T-helper 2 cell treated with Interferon-gamma antibody and Interleukin-4, amounts not matched to agents 5 μg/mL and 100 μg/mL, for 36 hours (primary cell): ENCODE data around the gene EDIL3.

Experiments used
- DNase-seq: peaks from one replicate; pipeline ENCODE4 v3.0.0; 2021; ENCODE audit warnings: low spot score
- H3K27ac Mint-ChIP-seq: one replicate; pipeline ENCODE4 v1.8.0; 2021; ENCODE audit warnings: mild to moderate bottlenecking, mixed read lengths
- H3K27me3 Mint-ChIP-seq: one replicate; pipeline ENCODE4 v1.8.0; 2021; ENCODE audit warnings: low read depth, mixed read lengths
- H3K36me3 Mint-ChIP-seq: one replicate; pipeline ENCODE4 v1.8.0; 2021; ENCODE audit warnings: low read depth, mixed read lengths
- H3K4me1 Mint-ChIP-seq: one replicate; pipeline ENCODE4 v1.8.0; 2021; ENCODE audit warnings: low read depth, mixed read lengths
- H3K4me3 Mint-ChIP-seq: one replicate; pipeline ENCODE4 v1.8.0; 2022; ENCODE audit warnings: mild to moderate bottlenecking, moderate library complexity, mixed read lengths
- H3K9me3 Mint-ChIP-seq: one replicate; pipeline ENCODE4 v1.8.0; 2021; ENCODE audit warnings: mixed read lengths

The EDIL3 gene

GRCh38 chr5:84248013-84248412 lies 136.7 kb downstream of the EDIL3 start:
- H3K4me1 Mint-ChIP-seq = no peaks in the 10 kb centered on the region
- H3K9me3 Mint-ChIP-seq = no peaks in the 10 kb centered on the region
- no peaks in the 10 kb centered on the region for H3K36me3 Mint-ChIP-seq
- H3K27ac Mint-ChIP-seq = no peak overlapping the region
- no peaks in the 10 kb centered on the region for H3K27me3 Mint-ChIP-seq
- no peak for DNase-seq
- no peak overlapping the region for H3K4me3 Mint-ChIP-seq

GRCh38 chr5:84242286-84242685 lies 142.4 kb downstream of the EDIL3 start:
- DNase-seq = no peak
- Mint-ChIP-seq H3K4me1 (no peaks in the 10 kb centered on the region), H3K4me3 (no peak overlapping the region)

GRCh38 chr5:84239494-84239893 lies 145.2 kb downstream of the EDIL3 start:
- H3K4me3 Mint-ChIP-seq = no peak overlapping the region
- H3K36me3 Mint-ChIP-seq = no peaks in the 10 kb centered on the region
- H3K27me3 Mint-ChIP-seq = no peaks in the 10 kb centered on the region
- DNase-seq = no peak
- no peaks in the 10 kb centered on the region for H3K4me1 Mint-ChIP-seq
- H3K9me3 Mint-ChIP-seq = no peaks in the 10 kb centered on the region
- no peak overlapping the region for H3K27ac Mint-ChIP-seq

More at GRCh38 chr5:84242286-84242685, 142.4 kb downstream of the EDIL3 start:
- no peaks in the 10 kb centered on the region for H3K9me3 Mint-ChIP-seq
- H3K36me3 Mint-ChIP-seq = no peaks in the 10 kb centered on the region
- no peak overlapping the region for H3K27ac Mint-ChIP-seq
- no peaks in the 10 kb centered on the region for H3K27me3 Mint-ChIP-seq

- no peak overlapping the region for H3K27ac Mint-ChIP-seq
- no peak overlapping the region for H3K4me3 Mint-ChIP-seq
- no peak for DNase-seq
- no peaks in the 10 kb centered on the region for H3K27me3 Mint-ChIP-seq
- no peaks in the 10 kb centered on the region for H3K36me3 Mint-ChIP-seq
- H3K4me1 Mint-ChIP-seq = no peaks in the 10 kb centered on the region
- no peaks in the 10 kb centered on the region for H3K9me3 Mint-ChIP-seq
Measured at GRCh38 chr5:84237126-84237525, 147.6 kb downstream of the EDIL3 start.

- Mint-ChIP-seq H3K9me3 (no peaks in the 10 kb centered on the region), H3K4me1 (no peaks in the 10 kb centered on the region), H3K36me3 (no peaks in the 10 kb centered on the region), H3K4me3 (no peak overlapping the region), H3K27ac (no peak overlapping the region), H3K27me3 (no peaks in the 10 kb centered on the region)
- no peak for DNase-seq
Measured at GRCh38 chr5:84231433-84231832, 153.2 kb downstream of the EDIL3 start.

GRCh38 chr5:84229045-84229444 lies 155.6 kb downstream of the EDIL3 start:
- Mint-ChIP-seq H3K36me3 (no peaks in the 10 kb centered on the region), H3K27ac (no peak overlapping the region), H3K9me3 (no peaks in the 10 kb centered on the region), H3K4me3 (no peak overlapping the region), H3K27me3 (no peaks in the 10 kb centered on the region), H3K4me1 (no peaks in the 10 kb centered on the region)
- no peak for DNase-seq

- Mint-ChIP-seq H3K4me1 (no peaks in the 10 kb centered on the region), H3K9me3 (no peaks in the 10 kb centered on the region), H3K36me3 (no peaks in the 10 kb centered on the region), H3K27ac (no peak overlapping the region), H3K4me3 (no peak overlapping the region), H3K27me3 (no peaks in the 10 kb centered on the region)
- no peak for DNase-seq
Measured at GRCh38 chr5:84228266-84228665, 156.4 kb downstream of the EDIL3 start.

- no peak for DNase-seq
- Mint-ChIP-seq H3K27ac (no peak overlapping the region), H3K4me1 (no peaks in the 10 kb centered on the region), H3K36me3 (no peaks in the 10 kb centered on the region), H3K27me3 (no peaks in the 10 kb centered on the region), H3K9me3 (no peaks in the 10 kb centered on the region), H3K4me3 (no peak overlapping the region)
Measured at GRCh38 chr5:84227236-84227635, 157.4 kb downstream of the EDIL3 start.

GRCh38 chr5:84218546-84218945 lies 166.1 kb downstream of the EDIL3 start:
- H3K27ac Mint-ChIP-seq = no peak overlapping the region
- H3K9me3 Mint-ChIP-seq = no peaks in the 10 kb centered on the region
- H3K4me3 Mint-ChIP-seq = no peak overlapping the region
- no peaks in the 10 kb centered on the region for H3K36me3 Mint-ChIP-seq
- H3K4me1 Mint-ChIP-seq = no peaks in the 10 kb centered on the region
- H3K27me3 Mint-ChIP-seq = no peaks in the 10 kb centered on the region
- DNase-seq = no peak

GRCh38 chr5:84215521-84215920 lies 169.2 kb downstream of the EDIL3 start:
- no peak overlapping the region for H3K4me3 Mint-ChIP-seq
- H3K9me3 Mint-ChIP-seq = no peaks in the 10 kb centered on the region
- H3K36me3 Mint-ChIP-seq = no peaks in the 10 kb centered on the region
- no peaks in the 10 kb centered on the region for H3K4me1 Mint-ChIP-seq
- no peaks in the 10 kb centered on the region for H3K27me3 Mint-ChIP-seq
- H3K27ac Mint-ChIP-seq = no peak overlapping the region
- no peak for DNase-seq

- no peaks in the 10 kb centered on the region for H3K9me3 Mint-ChIP-seq
- no peaks in the 10 kb centered on the region for H3K4me1 Mint-ChIP-seq
- DNase-seq = no peak
Measured at GRCh38 chr5:84213861-84214260, 170.8 kb downstream of the EDIL3 start.

GRCh38 chr5:84213212-84213611 lies 171.5 kb downstream of the EDIL3 start:
- H3K9me3 Mint-ChIP-seq = no peaks in the 10 kb centered on the region
- DNase-seq = no peak
- H3K36me3 Mint-ChIP-seq = no peaks in the 10 kb centered on the region
- H3K27me3 Mint-ChIP-seq = no peaks in the 10 kb centered on the region
- H3K4me3 Mint-ChIP-seq = no peak overlapping the region
- H3K27ac Mint-ChIP-seq = no peak overlapping the region
- no peaks in the 10 kb centered on the region for H3K4me1 Mint-ChIP-seq

More at GRCh38 chr5:84213861-84214260, 170.8 kb downstream of the EDIL3 start:
- Mint-ChIP-seq H3K36me3 (no peaks in the 10 kb centered on the region), H3K4me3 (no peak overlapping the region), H3K27ac (no peak overlapping the region), H3K27me3 (no peaks in the 10 kb centered on the region)

- no peak for DNase-seq
- Mint-ChIP-seq H3K27me3 (no peaks in the 10 kb centered on the region), H3K4me1 (no peaks in the 10 kb centered on the region), H3K27ac (no peak overlapping the region), H3K9me3 (no peaks in the 10 kb centered on the region), H3K36me3 (no peaks in the 10 kb centered on the region), H3K4me3 (no peak overlapping the region)
Measured at GRCh38 chr5:84204772-84205171, 179.9 kb downstream of the EDIL3 start.

GRCh38 chr5:84202136-84202535 lies 182.5 kb downstream of the EDIL3 start:
- Mint-ChIP-seq H3K4me1 (no peaks in the 10 kb centered on the region), H3K9me3 (no peaks in the 10 kb centered on the region), H3K36me3 (no peaks in the 10 kb centered on the region), H3K27me3 (no peaks in the 10 kb centered on the region), H3K4me3 (no peak overlapping the region), H3K27ac (no peak overlapping the region)
- DNase-seq = no peak

- no peak for DNase-seq
- Mint-ChIP-seq H3K4me3 (no peak overlapping the region), H3K27me3 (no peaks in the 10 kb centered on the region), H3K27ac (no peak overlapping the region), H3K36me3 (no peaks in the 10 kb centered on the region), H3K4me1 (no peaks in the 10 kb centered on the region), H3K9me3 (no peaks in the 10 kb centered on the region)
Measured at GRCh38 chr5:84197538-84197937, 187.1 kb downstream of the EDIL3 start.
